HG03097 (cell line): ENCODE data around the gene HTR1D.
A peak's percentile ranks its signal among the peaks of the same experiment; 100 is the strongest.

ENCODE experiments used
- ATAC-seq: cut with Tn5 transposase; IDR thresholded peaks from one replicate; pipeline ENCODE4 v1.9.1; 2021; ENCODE audit not compliant: unreplicated experiment, low FRiP score

HTR1D gene

GRCh38 chr1:23156940-23157339 is 60.4 kb downstream of the HTR1D start:
- ATAC-seq = no peak

- no peak for ATAC-seq
Observed at GRCh38 chr1:23152966-23153684, 64.2 kb downstream of the HTR1D start.

- ATAC-seq = no peak
Observed at GRCh38 chr1:23150742-23151141, 66.6 kb downstream of the HTR1D start.

GRCh38 chr1:23150125-23150524 is 67.2 kb downstream of the HTR1D start:
- ATAC-seq = no peak

- peak; percentile 62 for ATAC-seq
Observed at GRCh38 chr1:23149114-23149513, 68.2 kb downstream of the HTR1D start.

GRCh38 chr1:23148084-23148483 is 69.2 kb downstream of the HTR1D start:
- ATAC-seq = no peak
